ENCODE results near the gene ENPP6.

DNA sequence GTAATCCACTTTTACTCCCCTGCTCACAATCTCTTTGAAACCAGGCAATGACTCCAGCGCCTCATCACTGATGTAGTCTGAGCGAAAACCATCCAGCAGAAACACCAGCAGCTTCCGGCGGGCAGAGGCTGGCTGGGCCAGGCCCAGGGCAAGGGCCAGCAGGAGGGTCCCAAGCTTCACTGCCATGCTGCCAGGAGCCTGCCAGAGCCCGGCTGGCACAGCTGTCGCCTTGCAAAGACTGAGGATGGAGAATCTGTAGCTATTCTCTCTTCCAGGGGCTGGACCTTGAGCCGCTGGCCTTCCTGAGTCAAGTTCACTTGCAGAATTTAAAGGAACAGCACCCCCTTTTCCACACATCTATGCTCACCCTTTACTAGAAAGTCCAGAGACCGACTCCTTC lies at the start of gene ENPP6:
- TF ChIP-seq, protein P1, sequence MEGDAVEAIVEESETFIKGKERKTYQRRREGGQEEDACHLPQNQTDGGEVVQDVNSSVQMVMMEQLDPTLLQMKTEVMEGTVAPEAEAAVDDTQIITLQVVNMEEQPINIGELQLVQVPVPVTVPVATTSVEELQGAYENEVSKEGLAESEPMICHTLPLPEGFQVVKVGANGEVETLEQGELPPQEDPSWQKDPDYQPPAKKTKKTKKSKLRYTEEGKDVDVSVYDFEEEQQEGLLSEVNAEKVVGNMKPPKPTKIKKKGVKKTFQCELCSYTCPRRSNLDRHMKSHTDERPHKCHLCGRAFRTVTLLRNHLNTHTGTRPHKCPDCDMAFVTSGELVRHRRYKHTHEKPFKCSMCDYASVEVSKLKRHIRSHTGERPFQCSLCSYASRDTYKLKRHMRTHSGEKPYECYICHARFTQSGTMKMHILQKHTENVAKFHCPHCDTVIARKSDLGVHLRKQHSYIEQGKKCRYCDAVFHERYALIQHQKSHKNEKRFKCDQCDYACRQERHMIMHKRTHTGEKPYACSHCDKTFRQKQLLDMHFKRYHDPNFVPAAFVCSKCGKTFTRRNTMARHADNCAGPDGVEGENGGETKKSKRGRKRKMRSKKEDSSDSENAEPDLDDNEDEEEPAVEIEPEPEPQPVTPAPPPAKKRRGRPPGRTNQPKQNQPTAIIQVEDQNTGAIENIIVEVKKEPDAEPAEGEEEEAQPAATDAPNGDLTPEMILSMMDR (IDR thresholded peaks at IDR 0.05; ENCODE audit: low read length): no peak
- TF ChIP-seq EZH2 (optimal IDR thresholded peaks at IDR 0.05; ENCODE audit: low read depth, low read length) (no peak), EZH2phosphoT487 (IDR thresholded peaks at IDR 0.05; ENCODE audit: low read length) (no peak)
